CD4-positive, alpha-beta T cell treated with Interleukin-6 for 4 hours (primary cell): ENCODE data around the gene LRRC28.

Experiments used
- DNase-seq: peaks from one replicate; pipeline ENCODE4 v3.0.0-alpha.2; 2020; ENCODE audit warnings: mixed read lengths

LRRC28 gene

DNA sequence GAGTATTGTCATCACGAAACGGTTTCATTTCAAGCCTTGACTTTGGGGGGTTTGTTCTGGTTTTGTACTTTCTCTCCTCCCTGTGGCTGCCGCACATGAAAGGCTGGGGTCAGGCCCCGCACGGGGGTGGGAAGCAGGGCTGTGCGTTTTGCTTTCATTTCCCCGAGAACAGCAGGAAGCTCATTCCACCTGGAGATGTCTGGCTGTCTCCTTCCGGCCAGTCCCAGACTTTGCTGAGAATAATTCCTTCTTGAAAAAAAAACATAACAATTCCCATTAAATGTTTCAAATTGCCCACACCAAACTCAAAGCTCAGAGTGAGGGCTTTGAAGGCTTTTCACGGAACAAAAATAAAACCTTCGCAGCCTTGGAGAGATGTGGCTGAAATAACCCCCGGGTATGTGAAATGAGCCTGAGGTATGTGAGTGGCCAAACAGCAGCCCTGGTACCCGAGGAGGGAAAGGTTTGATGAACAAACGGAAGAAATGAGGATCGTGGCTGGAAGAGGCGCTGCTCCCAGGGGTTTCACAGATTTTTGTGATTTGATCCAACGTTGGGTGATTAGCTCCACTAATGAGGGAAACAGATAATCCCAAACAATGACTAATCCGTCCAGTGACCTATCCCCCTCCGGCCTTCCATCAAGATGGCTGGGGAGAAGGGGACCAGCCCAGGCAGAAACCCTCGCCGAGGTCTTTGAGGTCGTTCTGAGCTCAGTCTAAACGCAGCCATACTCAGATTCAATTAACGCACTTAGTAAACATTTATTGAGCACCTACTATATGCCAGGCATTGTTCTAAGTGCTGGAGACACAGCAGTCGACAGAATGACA is 187.6 kb downstream of the LRRC28 start:
- DNase-seq: peak; percentile 49

DNA sequence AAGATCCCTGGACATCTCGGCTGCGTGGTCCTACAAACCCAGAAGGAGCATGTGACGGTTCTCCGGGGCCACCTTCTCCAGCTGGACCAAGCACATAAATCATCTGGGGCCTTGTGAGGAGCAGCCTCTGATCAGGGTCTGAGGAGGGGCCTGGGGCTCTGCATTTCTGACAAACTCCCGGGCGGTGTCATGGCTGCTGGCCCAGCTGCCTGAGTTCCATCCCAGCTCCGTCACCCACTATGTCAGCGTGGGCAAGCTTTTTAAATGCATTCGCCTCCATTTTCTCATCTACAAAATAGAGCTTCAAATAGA is 188.2 kb downstream of the LRRC28 start:
- no peak for DNase-seq

DNA sequence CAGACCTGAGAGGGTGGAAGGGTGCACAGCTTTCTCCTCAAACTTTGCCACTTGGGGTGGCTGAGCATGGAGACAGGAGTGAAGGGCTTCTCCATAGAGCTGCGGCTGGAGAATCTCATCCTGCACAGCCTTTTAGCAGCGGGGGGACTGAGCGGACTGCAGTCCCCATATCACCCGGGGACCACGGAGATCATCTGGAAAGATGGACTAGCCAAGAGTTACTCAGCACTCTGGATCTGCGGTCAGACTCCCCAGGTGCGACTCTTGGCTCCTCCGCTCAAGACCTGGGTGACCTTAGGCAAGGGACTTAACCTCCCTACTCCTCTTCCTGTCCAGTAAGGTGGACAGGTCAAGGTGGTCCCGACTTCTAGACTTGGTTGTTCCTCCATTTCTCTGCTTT is 188.7 kb downstream of the LRRC28 start:
- no peak for DNase-seq
